ENCODE data around the gene SRRM5.
"Not testable (repeated sequence)": the region's sequence is repeated elsewhere in the genome, so short reads cannot be mapped to it uniquely, and the experiment has no call there.

Gene SRRM5

GRCh38 chr19:43575955-43576878 is 35.7 kb upstream of the SRRM5 start:
- Histone ChIP-seq H3K4me3 (ENCODE audit: low read length) (peak overlapping the region; percentile 100), H3K9me3 (ENCODE audit: control insufficient read depth, low read length) (no peaks in the 10 kb centered on the region), H3K4me1 (ENCODE audit: control insufficient read depth, insufficient read depth, low read length) (peaks cover 12% of the 10 kb centered on the region), H3K27me3 (replicated peaks; ENCODE audit: control insufficient read depth, insufficient read depth, low read length) (no peaks in the 10 kb centered on the region), H3K36me3 (ENCODE audit: control insufficient read depth, insufficient read depth, low read length, severe bottlenecking) (peaks cover 7% of the 10 kb centered on the region), H3K9ac (ENCODE audit: low read length) (peak overlapping the region; percentile 72)
- no peak for DNase-seq (ENCODE audit: low read depth)

DNA sequence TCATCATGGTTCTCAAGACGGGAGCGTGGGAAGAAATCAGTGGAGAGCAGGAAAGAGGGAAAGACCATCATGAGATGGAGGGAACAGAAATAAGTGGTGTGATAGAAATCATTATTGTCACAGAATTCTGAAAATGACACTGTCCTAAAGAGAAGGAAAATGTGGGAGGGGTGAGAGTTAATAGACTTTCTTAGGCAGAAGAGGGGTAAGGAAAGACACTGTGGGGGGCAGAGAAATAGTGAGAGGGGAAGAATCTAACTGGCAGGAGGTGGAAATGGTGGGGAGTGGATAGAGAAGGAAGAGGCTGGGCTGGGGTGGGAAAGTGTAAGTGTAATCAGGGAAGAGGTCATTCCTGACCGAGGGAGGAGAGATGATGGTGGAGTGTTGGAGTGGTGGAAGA is 33.1 kb upstream of the SRRM5 start:
- no peaks in the 10 kb centered on the region for H3K36me3 ChIP-seq (ENCODE audit: control insufficient read depth, insufficient read depth, low read length, severe bottlenecking)
- H3K4me1 ChIP-seq (ENCODE audit: control insufficient read depth, insufficient read depth, low read length), result peaks cover 15% of the 10 kb centered on the region
- H3K9ac ChIP-seq (ENCODE audit: low read length), result no peak overlapping the region
- DNase-seq (ENCODE audit: low read depth), result no peak
- no peaks in the 10 kb centered on the region for H3K9me3 ChIP-seq (ENCODE audit: control insufficient read depth, low read length)
- H3K27me3 ChIP-seq (replicated peaks; ENCODE audit: control insufficient read depth, insufficient read depth, low read length), result no peaks in the 10 kb centered on the region
- no peak overlapping the region for H3K4me3 ChIP-seq (ENCODE audit: low read length)

DNA sequence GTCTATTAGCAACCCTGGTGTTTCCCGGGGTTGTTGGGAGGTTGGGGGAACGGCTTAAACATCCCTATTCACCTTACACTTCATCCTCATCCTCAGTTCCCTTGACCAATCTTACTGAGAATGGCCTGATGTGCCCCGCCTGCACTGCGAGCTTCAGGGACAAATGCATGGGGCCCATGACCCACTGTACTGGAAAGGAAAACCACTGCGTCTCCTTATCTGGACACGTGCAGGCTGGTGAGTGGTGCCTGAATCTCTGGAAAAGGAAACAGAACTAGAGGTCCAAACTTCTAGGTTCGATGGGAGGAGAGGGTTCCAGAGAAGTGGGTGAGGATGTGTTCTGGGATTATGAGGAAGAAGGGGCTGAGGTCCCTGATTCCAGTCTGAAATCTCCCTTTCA is 30.4 kb upstream of the SRRM5 start:
- DNase-seq (ENCODE audit: low read depth), result no peak
- H3K4me1 ChIP-seq (ENCODE audit: control insufficient read depth, insufficient read depth, low read length), result peaks cover 13% of the 10 kb centered on the region
- no peaks in the 10 kb centered on the region for H3K27me3 ChIP-seq (replicated peaks; ENCODE audit: control insufficient read depth, insufficient read depth, low read length)
- peak overlapping the region; percentile 35 for H3K9ac ChIP-seq (ENCODE audit: low read length)
- H3K9me3 ChIP-seq (ENCODE audit: control insufficient read depth, low read length), result no peaks in the 10 kb centered on the region
- peak overlapping the region; percentile 83 for H3K4me3 ChIP-seq (ENCODE audit: low read length)
- peaks cover 5% of the 10 kb centered on the region for H3K36me3 ChIP-seq (ENCODE audit: control insufficient read depth, insufficient read depth, low read length, severe bottlenecking)

GRCh38 chr19:43582495-43582894 is 29.4 kb upstream of the SRRM5 start:
- Histone ChIP-seq H3K9me3 (ENCODE audit: control insufficient read depth, low read length) (no peaks in the 10 kb centered on the region), H3K36me3 (ENCODE audit: control insufficient read depth, insufficient read depth, low read length, severe bottlenecking) (peaks cover 8% of the 10 kb centered on the region), H3K9ac (ENCODE audit: low read length) (no peak overlapping the region), H3K27me3 (replicated peaks; ENCODE audit: control insufficient read depth, insufficient read depth, low read length) (no peaks in the 10 kb centered on the region), H3K4me3 (ENCODE audit: low read length) (no peak overlapping the region), H3K4me1 (ENCODE audit: control insufficient read depth, insufficient read depth, low read length) (peaks cover 13% of the 10 kb centered on the region)
- no peak for DNase-seq (ENCODE audit: low read depth)

- H3K9me3 ChIP-seq (ENCODE audit: control insufficient read depth, low read length), result no peaks in the 10 kb centered on the region
- peaks cover 15% of the 10 kb centered on the region for H3K36me3 ChIP-seq (ENCODE audit: control insufficient read depth, insufficient read depth, low read length, severe bottlenecking)
- no peaks in the 10 kb centered on the region for H3K27me3 ChIP-seq (replicated peaks; ENCODE audit: control insufficient read depth, insufficient read depth, low read length)
- no peak overlapping the region for H3K4me3 ChIP-seq (ENCODE audit: low read length)
- no peak for DNase-seq (ENCODE audit: low read depth)
- H3K4me1 ChIP-seq (ENCODE audit: control insufficient read depth, insufficient read depth, low read length), result peaks cover 13% of the 10 kb centered on the region
- no peak overlapping the region for H3K9ac ChIP-seq (ENCODE audit: low read length)
Observed at GRCh38 chr19:43584484-43584883, 27.4 kb upstream of the SRRM5 start.

GRCh38 chr19:43586346-43586745 is 25.5 kb upstream of the SRRM5 start:
- no peak overlapping the region for H3K4me3 ChIP-seq (ENCODE audit: low read length)
- DNase-seq (ENCODE audit: low read depth), result no peak
- H3K36me3 ChIP-seq (ENCODE audit: control insufficient read depth, insufficient read depth, low read length, severe bottlenecking), result peaks cover 24% of the 10 kb centered on the region
- H3K9ac ChIP-seq (ENCODE audit: low read length), result no peak overlapping the region
- H3K9me3 ChIP-seq (ENCODE audit: control insufficient read depth, low read length), result no peaks in the 10 kb centered on the region
- H3K4me1 ChIP-seq (ENCODE audit: control insufficient read depth, insufficient read depth, low read length), result peaks cover 14% of the 10 kb centered on the region
- no peaks in the 10 kb centered on the region for H3K27me3 ChIP-seq (replicated peaks; ENCODE audit: control insufficient read depth, insufficient read depth, low read length)

DNA sequence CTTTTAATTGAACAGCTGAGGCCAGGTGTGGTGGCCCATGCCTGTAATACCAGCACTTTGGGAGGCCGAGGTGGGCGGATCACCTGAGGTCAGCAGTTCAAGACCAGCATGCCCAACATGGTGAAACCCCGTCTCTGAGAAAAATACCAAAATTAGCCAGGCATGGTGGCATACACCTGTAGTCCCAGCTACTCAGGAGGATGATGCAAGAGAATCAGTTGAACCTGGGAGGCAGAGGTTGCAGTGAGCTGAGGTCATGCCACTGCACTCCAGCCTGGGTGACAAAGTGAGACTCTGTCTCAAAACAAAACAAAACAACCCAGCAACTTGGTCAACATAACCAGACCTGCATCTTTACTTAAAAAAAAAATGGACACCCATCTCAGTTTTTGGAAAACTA is 24.9 kb upstream of the SRRM5 start:
- H3K27me3 ChIP-seq (replicated peaks; ENCODE audit: control insufficient read depth, insufficient read depth, low read length); H3K9me3 ChIP-seq (ENCODE audit: control insufficient read depth, low read length); H3K4me3 ChIP-seq (ENCODE audit: low read length); DNase-seq (ENCODE audit: low read depth); H3K9ac ChIP-seq (ENCODE audit: low read length): not testable (repeated sequence)
- H3K36me3 ChIP-seq (ENCODE audit: control insufficient read depth, insufficient read depth, low read length, severe bottlenecking), result peaks cover 26% of the 10 kb centered on the region
- peaks cover 12% of the 10 kb centered on the region for H3K4me1 ChIP-seq (ENCODE audit: control insufficient read depth, insufficient read depth, low read length)

DNA sequence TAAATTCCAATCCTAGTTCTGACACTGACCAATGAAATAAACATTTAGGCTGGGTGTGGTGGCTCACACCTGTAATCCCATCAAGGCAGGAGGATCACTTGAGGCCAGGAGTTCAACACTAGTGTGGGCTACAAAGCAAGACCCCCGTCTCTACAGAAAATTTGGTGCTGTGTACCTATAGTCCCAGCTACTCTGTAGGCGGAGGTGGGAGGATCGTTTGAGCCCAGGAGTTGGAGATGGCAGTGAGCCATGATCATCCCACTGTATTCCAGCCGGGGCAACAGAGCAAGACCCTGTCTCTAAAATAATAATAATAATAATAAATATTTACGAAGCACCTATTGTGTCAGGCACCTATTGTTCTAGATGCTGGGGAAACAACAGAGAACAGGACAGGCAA is 22.6 kb upstream of the SRRM5 start:
- Histone ChIP-seq H3K27me3 (replicated peaks; ENCODE audit: control insufficient read depth, insufficient read depth, low read length) (no peaks in the 10 kb centered on the region), H3K36me3 (ENCODE audit: control insufficient read depth, insufficient read depth, low read length, severe bottlenecking) (peaks cover 41% of the 10 kb centered on the region), H3K9me3 (ENCODE audit: control insufficient read depth, low read length) (no peaks in the 10 kb centered on the region), H3K9ac (ENCODE audit: low read length) (no peak overlapping the region), H3K4me1 (ENCODE audit: control insufficient read depth, insufficient read depth, low read length) (peaks cover 18% of the 10 kb centered on the region), H3K4me3 (ENCODE audit: low read length) (no peak overlapping the region)
- DNase-seq (ENCODE audit: low read depth), result no peak

GRCh38 chr19:43589678-43590077 is 22.2 kb upstream of the SRRM5 start:
- no peaks in the 10 kb centered on the region for H3K27me3 ChIP-seq (replicated peaks; ENCODE audit: control insufficient read depth, insufficient read depth, low read length)
- no peak overlapping the region for H3K4me3 ChIP-seq (ENCODE audit: low read length)
- no peak for DNase-seq (ENCODE audit: low read depth)
- H3K9ac ChIP-seq (ENCODE audit: low read length), result peak overlapping the region; percentile 15
- peaks cover 41% of the 10 kb centered on the region for H3K36me3 ChIP-seq (ENCODE audit: control insufficient read depth, insufficient read depth, low read length, severe bottlenecking)
- no peaks in the 10 kb centered on the region for H3K9me3 ChIP-seq (ENCODE audit: control insufficient read depth, low read length)
- peaks cover 21% of the 10 kb centered on the region for H3K4me1 ChIP-seq (ENCODE audit: control insufficient read depth, insufficient read depth, low read length)

GRCh38 chr19:43591904-43592772 is 19.8 kb upstream of the SRRM5 start:
- Histone ChIP-seq H3K9me3 (ENCODE audit: control insufficient read depth, low read length) (no peaks in the 10 kb centered on the region), H3K4me3 (ENCODE audit: low read length) (no peak overlapping the region), H3K36me3 (ENCODE audit: control insufficient read depth, insufficient read depth, low read length, severe bottlenecking) (peaks cover 33% of the 10 kb centered on the region), H3K27me3 (replicated peaks; ENCODE audit: control insufficient read depth, insufficient read depth, low read length) (no peaks in the 10 kb centered on the region), H3K4me1 (ENCODE audit: control insufficient read depth, insufficient read depth, low read length) (peaks cover 25% of the 10 kb centered on the region), H3K9ac (ENCODE audit: low read length) (no peak overlapping the region)
- DNase-seq (ENCODE audit: low read depth), result no peak

GRCh38 chr19:43592800-43593350 is 19.0 kb upstream of the SRRM5 start:
- Histone ChIP-seq H3K9ac (ENCODE audit: low read length) (peak overlapping the region; percentile 5), H3K27me3 (replicated peaks; ENCODE audit: control insufficient read depth, insufficient read depth, low read length) (no peaks in the 10 kb centered on the region), H3K4me3 (ENCODE audit: low read length) (no peak overlapping the region), H3K9me3 (ENCODE audit: control insufficient read depth, low read length) (no peaks in the 10 kb centered on the region), H3K4me1 (ENCODE audit: control insufficient read depth, insufficient read depth, low read length) (peaks cover 33% of the 10 kb centered on the region), H3K36me3 (ENCODE audit: control insufficient read depth, insufficient read depth, low read length, severe bottlenecking) (peaks cover 33% of the 10 kb centered on the region)
- DNase-seq (ENCODE audit: low read depth), result no peak

Measured in adipocyte (in vitro differentiated cells).